GM18502 (cell line): ENCODE data around the gene GMNC.
A peak's percentile ranks its signal among the peaks of the same experiment; 100 is the strongest.

Experiments used
- ATAC-seq: cut with Tn5 transposase; IDR thresholded peaks from one replicate; pipeline ENCODE4 v1.9.1; 2021; ENCODE audit warnings: mild to moderate bottlenecking; ENCODE audit not compliant: unreplicated experiment, poor library complexity

Gene GMNC

GRCh38 chr3:190853464-190853863, 9.0 kb downstream of the GMNC start:
- ATAC-seq: no peak

- no peak for ATAC-seq
These were observed 12.9 kb downstream of the GMNC start for GRCh38 chr3:190849607-190850006.

GRCh38 chr3:190848870-190849269, 13.6 kb downstream of the GMNC start:
- no peak for ATAC-seq

GRCh38 chr3:190847436-190847835, 15.1 kb downstream of the GMNC start:
- no peak for ATAC-seq

GRCh38 chr3:190840146-190840545, 22.3 kb downstream of the GMNC start:
- no peak for ATAC-seq

GRCh38 chr3:190831225-190831624, 31.3 kb downstream of the GMNC start:
- ATAC-seq: no peak

- no peak for ATAC-seq
These were observed 32.5 kb downstream of the GMNC start for GRCh38 chr3:190830031-190830430.

GRCh38 chr3:190826018-190826417, 36.5 kb downstream of the GMNC start:
- ATAC-seq: no peak

GRCh38 chr3:190825386-190826016, 37.0 kb downstream of the GMNC start:
- no peak for ATAC-seq

GRCh38 chr3:190811775-190812480, 50.6 kb downstream of the GMNC start:
- ATAC-seq: peak; percentile 82

GRCh38 chr3:190810957-190811356, 51.5 kb downstream of the GMNC start:
- no peak for ATAC-seq

- no peak for ATAC-seq
These were observed 53.1 kb downstream of the GMNC start for GRCh38 chr3:190809351-190809750.

- ATAC-seq: no peak
These were observed 54.6 kb downstream of the GMNC start for GRCh38 chr3:190807719-190808375.
